ENCODE measurements around the gene OPCML. TPM values are rescaled to one million over a fixed set of nuclear protein-coding genes. Genes with fewer than 3 reads are reported as not detected.

Gene OPCML
- total and polyA plus RNA-seq, 2 experiments from 2014 or later, result 1.2 to 4.4 TPM

DNA sequence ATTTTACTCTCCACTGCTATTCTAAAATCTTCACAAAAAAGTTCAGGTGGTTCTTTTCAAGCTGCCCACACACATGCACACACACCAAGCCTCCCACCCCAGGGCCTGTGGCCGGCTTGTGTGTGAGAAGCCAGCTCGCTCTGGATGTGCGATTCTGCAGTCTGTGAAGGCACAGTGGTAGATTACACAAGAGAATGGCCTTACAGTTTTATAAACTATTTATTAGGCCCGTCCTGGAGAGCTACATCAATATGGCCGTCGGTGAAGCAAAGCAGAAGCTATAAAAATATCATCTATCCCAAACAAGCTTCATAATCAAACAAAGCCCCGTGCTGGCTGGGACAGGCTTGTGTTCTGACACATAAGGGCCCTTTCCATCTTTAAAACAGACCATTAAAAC, 240.5 kb downstream of the OPCML start:
- H3K4me1 ChIP-seq (ENCODE audit: insufficient read depth), result no peaks in the 10 kb centered on the region
- no peaks in the 10 kb centered on the region for H3K9me2 ChIP-seq (ENCODE audit: insufficient read depth)
- Mint-ChIP-seq H3K9me3 (no peaks in the 10 kb centered on the region), H3K27ac (no peak overlapping the region), H3K36me3 (ENCODE audit: low read depth) (no peaks in the 10 kb centered on the region), H3K27me3 (ENCODE audit: insufficient read depth, low read depth, poor library complexity) (peaks cover 2% of the 10 kb centered on the region), H3K4me1 (no peaks in the 10 kb centered on the region), H3K4me3 (no peak overlapping the region)
- H4K20me1 ChIP-seq (replicated peaks; ENCODE audit: insufficient read depth), result no peaks in the 10 kb centered on the region
- H3K36me3 ChIP-seq (ENCODE audit: insufficient read depth), result no peaks in the 10 kb centered on the region
- no peak overlapping the region for H3K4me2 ChIP-seq
- H3K4me3 ChIP-seq, result no peak overlapping the region
- TF ChIP-seq REST (IDR thresholded peaks at IDR 0.05; ENCODE audit: unreplicated experiment) (no peak), ETS1 (IDR thresholded peaks at IDR 0.05) (no peak), EZH2phosphoT487 (IDR thresholded peaks at IDR 0.05; ENCODE audit: unreplicated experiment) (no peak), EZH2 (IDR thresholded peaks at IDR 0.05; ENCODE audit: low read depth, unreplicated experiment) (no peak), STAT1 (IDR thresholded peaks at IDR 0.05; ENCODE audit: unreplicated experiment) (no peak), CTCF (conservative IDR thresholded peaks at IDR 0.05; ENCODE audit: low read depth in 2 of 2) (no peak), NANOG (IDR thresholded peaks at IDR 0.05; ENCODE audit: borderline replicate concordance) (no peak), ZNF114 (CRISPR knock-in tag; IDR thresholded peaks at IDR 0.05) (no peak), ZNF462 (CRISPR knock-in tag; IDR thresholded peaks at IDR 0.05) (no peak), POLR2AphosphoS5 (IDR thresholded peaks at IDR 0.05; ENCODE audit: low read depth) (no peak), CREB1 (CRISPR knock-in tag; IDR thresholded peaks at IDR 0.05; ENCODE audit: low read depth) (no peak), JUNB (IDR thresholded peaks at IDR 0.05; ENCODE audit: unreplicated experiment) (no peak), ZNF331 (CRISPR knock-in tag; IDR thresholded peaks at IDR 0.05; ENCODE audit: low read depth) (no peak)
- H2AFZ ChIP-seq, result no peak overlapping the region
- H3K27ac ChIP-seq (ENCODE audit: low read depth), result no peak overlapping the region
- ATAC-seq (no peak), DNase-seq (ENCODE audit: low spot score) (no peak)
- H3K79me2 ChIP-seq (replicated peaks; ENCODE audit: insufficient read depth), result no peaks in the 10 kb centered on the region
- H3F3A ChIP-seq (replicated peaks; ENCODE audit: low read depth), result no peaks in the 10 kb centered on the region
- no peaks in the 10 kb centered on the region for H3K27me3 ChIP-seq (ENCODE audit: insufficient read depth)

All from GM23338 (cell line).